ENCODE data around the gene DKK1. TPM values are rescaled to one million over a fixed set of nuclear protein-coding genes. Genes with fewer than 3 reads are reported as not detected.

Gene DKK1, protein sequence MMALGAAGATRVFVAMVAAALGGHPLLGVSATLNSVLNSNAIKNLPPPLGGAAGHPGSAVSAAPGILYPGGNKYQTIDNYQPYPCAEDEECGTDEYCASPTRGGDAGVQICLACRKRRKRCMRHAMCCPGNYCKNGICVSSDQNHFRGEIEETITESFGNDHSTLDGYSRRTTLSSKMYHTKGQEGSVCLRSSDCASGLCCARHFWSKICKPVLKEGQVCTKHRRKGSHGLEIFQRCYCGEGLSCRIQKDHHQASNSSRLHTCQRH
- not detected for total RNA-seq

DNA sequence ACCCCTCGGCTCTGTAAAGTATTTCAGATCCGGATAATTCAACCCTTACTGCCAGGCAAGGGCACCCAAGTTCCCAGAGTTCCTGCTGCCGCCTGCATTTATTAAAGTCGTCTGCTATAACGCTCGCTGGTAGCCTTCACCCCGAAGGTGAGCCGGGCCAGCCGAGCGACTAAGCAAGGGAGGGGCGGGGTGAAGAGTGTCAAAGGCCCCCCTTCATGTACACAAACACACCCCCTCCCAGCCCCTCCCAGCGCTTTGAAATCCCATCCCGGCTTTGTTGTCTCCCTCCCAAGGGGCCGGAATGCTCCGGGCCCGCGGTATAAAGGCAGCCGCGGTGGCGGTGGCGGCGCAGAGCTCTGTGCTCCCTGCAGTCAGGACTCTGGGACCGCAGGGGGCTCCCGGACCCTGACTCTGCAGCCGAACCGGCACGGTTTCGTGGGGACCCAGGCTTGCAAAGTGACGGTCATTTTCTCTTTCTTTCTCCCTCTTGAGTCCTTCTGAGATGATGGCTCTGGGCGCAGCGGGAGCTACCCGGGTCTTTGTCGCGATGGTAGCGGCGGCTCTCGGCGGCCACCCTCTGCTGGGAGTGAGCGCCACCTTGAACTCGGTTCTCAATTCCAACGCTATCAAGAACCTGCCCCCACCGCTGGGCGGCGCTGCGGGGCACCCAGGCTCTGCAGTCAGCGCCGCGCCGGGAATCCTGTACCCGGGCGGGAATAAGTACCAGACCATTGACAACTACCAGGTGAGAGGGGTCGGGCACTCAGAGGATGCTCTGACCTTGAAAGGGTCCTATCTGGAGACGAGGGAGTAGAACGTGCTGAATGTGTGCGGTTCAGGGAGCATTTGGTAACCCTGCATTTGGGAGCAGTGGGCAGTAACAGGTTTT is at the start of gene DKK1:
Gene DKK1 (plus strand): TSS at position 349 of the 889 bp plus-strand sequence. CDS start 154 bp downstream, at position 503.
- POLR2A ChIA-PET: no interaction called here
- Mint-ChIP-seq H3K4me3 (no peak within 1 kb of the TSS), H3K27ac (no peak within 1 kb of the TSS), H3K27me3 (peaks cover 35% of the 10 kb centered on the region), H3K9me3 (no peaks in the 10 kb centered on the region), H3K4me1 (ENCODE audit: low read depth) (peaks cover 6% of the 10 kb centered on the region), H3K36me3 (no peaks in the 10 kb centered on the region)
- intact Hi-C loops (cut with micrococcal nuclease): no loop called here
- CTCF ChIA-PET: no interaction called here
- DNase-seq: peak; percentile 20

DNA sequence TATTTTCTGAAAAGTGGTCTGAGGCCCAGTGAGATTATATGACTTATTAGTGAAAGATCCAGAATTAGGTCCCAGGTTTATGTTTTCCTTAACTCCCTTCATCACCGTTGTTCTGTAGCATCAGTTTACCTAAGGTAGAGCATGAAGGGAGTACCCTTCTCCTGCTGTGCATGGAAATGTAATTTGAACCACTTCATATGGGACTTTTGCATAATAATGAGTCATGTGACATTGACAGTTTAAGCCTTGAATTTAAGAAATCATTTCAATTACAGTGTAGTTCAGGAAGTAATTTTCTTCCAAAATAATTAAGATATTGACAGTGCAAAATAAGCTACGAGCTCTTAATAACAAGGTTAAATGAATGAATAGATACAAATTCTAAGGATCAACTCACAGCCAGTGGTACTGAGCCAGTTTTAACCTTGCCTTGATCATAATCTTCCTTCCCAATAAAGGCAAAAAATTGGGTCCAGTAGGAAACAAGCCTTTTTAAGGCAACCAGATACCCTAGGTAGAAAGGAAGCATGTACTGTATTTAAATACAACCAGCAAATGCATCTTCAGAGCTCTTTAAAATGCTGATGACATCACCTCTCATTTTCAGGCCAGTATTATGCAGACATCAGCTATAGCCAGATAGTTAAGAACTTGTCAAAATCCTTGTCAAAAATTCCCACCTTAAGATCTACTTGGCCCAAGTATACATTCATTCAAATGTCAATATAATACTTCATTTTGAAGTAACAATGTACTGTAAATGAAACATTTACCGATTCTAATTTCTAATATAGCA is 48.8 kb upstream of the DKK1 start:
- Mint-ChIP-seq H3K27me3 (no peaks in the 10 kb centered on the region), H3K4me1 (ENCODE audit: low read depth) (no peaks in the 10 kb centered on the region), H3K36me3 (no peaks in the 10 kb centered on the region), H3K27ac (no peak overlapping the region), H3K9me3 (no peaks in the 10 kb centered on the region), H3K4me3 (no peak overlapping the region)
- no peak for DNase-seq
- intact Hi-C loops (cut with micrococcal nuclease): no loop called here
- POLR2A ChIA-PET: no interaction called here
- CTCF ChIA-PET: no interaction called here

DNA sequence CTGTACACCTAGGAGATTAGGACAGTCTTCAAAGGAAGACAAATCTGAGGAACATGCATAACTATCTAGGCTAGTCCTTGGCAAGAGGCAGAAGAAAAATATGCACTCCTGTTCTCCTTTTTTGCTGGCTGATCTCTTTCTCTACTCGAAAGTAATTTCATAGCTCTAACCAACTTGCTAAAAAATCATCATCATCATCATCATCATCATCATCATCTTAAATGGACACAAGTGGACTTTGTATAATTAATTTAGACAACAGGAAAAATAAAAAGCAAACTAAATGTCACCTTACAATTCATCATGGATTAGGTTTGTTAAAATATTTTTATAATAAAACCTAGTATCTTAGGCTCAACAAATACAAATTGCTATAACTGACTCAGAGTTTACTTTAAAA is 47.2 kb upstream of the DKK1 start:
- Mint-ChIP-seq H3K27me3 (no peaks in the 10 kb centered on the region), H3K36me3 (no peaks in the 10 kb centered on the region), H3K4me1 (ENCODE audit: low read depth) (no peaks in the 10 kb centered on the region), H3K27ac (no peak overlapping the region), H3K4me3 (no peak overlapping the region), H3K9me3 (peaks cover 4% of the 10 kb centered on the region)
- DNase-seq: no peak
- intact Hi-C loops (cut with micrococcal nuclease): no loop called here
- CTCF ChIA-PET: no interaction called here
- POLR2A ChIA-PET: no interaction called here

DNA sequence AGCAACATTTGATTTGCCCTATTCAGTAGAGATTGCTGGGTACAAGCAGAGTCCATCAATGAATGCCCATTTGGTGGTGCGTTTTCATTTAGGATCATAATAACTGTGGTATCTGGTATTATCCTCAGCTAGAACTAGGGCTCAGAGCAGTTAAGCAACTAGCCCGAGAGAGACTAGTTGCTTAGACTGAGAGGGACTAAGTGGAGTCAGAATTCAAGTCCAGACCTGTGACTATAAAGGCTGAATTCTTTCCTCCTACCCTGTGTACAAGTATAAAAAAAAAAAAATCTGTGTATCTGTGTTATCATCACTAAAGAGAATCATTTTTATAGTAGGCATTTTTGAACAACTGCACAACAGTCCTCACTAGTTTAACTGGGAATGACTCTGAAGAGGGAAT is 45.3 kb upstream of the DKK1 start:
- ChIA-PET POLR2A (no interaction called here), CTCF (no interaction called here)
- Mint-ChIP-seq H3K36me3 (no peaks in the 10 kb centered on the region), H3K4me3 (no peak overlapping the region), H3K9me3 (peaks cover 4% of the 10 kb centered on the region), H3K4me1 (ENCODE audit: low read depth) (no peaks in the 10 kb centered on the region), H3K27ac (no peak overlapping the region), H3K27me3 (no peaks in the 10 kb centered on the region)
- DNase-seq: no peak
- intact Hi-C loops (cut with micrococcal nuclease): no loop called here

DNA sequence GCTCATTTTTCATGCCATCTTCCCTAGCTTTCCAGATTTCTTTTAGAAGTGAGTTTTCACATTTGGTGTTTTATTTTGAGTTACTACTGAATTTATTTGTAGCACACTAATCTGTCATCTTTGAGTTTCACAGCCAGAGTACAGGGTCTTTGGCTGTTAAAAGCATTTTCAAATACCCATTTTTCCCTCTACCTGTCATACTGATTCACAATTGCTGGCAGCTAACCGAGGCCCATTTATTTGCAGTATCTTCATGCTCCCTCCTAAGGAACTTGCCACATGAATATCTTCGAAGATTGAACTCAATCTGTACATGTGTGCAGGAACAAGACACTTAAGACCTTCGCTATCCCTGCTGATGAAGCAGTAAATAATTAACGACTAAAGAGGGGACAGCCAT is 44.8 kb upstream of the DKK1 start:
- ChIA-PET POLR2A (no interaction called here), CTCF (no interaction called here)
- intact Hi-C loops (cut with micrococcal nuclease): no loop called here
- Mint-ChIP-seq H3K36me3 (no peaks in the 10 kb centered on the region), H3K4me3 (no peak overlapping the region), H3K4me1 (ENCODE audit: low read depth) (no peaks in the 10 kb centered on the region), H3K27ac (no peak overlapping the region), H3K27me3 (no peaks in the 10 kb centered on the region), H3K9me3 (peaks cover 4% of the 10 kb centered on the region)
- DNase-seq: no peak

DNA sequence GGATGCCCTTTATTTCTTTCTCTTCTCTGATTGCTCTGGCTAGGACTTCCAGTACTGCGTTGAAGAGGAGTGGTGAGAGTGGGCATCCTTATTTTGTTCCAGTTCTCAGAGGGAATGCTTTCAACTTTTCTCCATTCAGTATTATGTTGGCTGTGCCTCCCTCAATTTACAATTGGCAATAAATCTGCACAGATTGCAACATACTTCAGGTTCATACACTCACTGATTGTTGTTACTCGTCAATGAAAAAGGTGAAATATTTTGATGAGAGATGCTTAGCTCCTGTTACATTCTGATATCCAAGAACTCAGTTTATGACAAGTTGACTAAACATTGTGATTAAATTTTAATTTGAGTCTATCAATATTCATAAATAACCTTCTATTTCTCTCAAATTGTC is 37.9 kb upstream of the DKK1 start:
- H3K4me1 Mint-ChIP-seq (ENCODE audit: low read depth): no peaks in the 10 kb centered on the region
- intact Hi-C loops (cut with micrococcal nuclease): no loop called here
- H3K36me3 Mint-ChIP-seq: no peaks in the 10 kb centered on the region
- POLR2A ChIA-PET: no interaction called here
- no peak for DNase-seq
- peaks cover 19% of the 10 kb centered on the region for H3K9me3 Mint-ChIP-seq
- no peak overlapping the region for H3K4me3 Mint-ChIP-seq
- CTCF ChIA-PET: no interaction called here
- H3K27me3 Mint-ChIP-seq: no peaks in the 10 kb centered on the region
- no peak overlapping the region for H3K27ac Mint-ChIP-seq

DNA sequence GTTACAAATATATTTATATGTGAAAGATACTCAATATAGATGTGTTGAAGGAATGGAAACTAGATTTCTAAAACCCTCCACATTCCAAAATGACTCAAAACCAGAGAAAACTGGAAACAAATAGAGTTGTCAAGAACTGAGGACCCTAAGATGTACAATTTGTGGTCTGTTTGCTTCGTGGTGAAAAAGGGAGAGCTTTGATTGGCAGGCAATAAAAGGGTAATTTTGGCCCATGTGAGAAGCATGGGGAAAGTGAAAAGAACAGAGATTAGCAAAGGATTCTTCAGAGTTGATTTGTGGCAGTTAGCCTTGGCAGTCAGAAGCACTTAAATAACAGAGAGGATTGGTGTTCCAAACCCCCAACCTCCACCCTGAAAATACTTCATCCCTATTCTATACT is 37.1 kb upstream of the DKK1 start:
- intact Hi-C loops (cut with micrococcal nuclease): no loop called here
- Mint-ChIP-seq H3K27ac (no peak overlapping the region), H3K4me3 (no peak overlapping the region), H3K4me1 (ENCODE audit: low read depth) (no peaks in the 10 kb centered on the region), H3K9me3 (peaks cover 18% of the 10 kb centered on the region), H3K36me3 (no peaks in the 10 kb centered on the region), H3K27me3 (no peaks in the 10 kb centered on the region)
- no peak for DNase-seq
- ChIA-PET POLR2A (no interaction called here), CTCF (no interaction called here)

DNA sequence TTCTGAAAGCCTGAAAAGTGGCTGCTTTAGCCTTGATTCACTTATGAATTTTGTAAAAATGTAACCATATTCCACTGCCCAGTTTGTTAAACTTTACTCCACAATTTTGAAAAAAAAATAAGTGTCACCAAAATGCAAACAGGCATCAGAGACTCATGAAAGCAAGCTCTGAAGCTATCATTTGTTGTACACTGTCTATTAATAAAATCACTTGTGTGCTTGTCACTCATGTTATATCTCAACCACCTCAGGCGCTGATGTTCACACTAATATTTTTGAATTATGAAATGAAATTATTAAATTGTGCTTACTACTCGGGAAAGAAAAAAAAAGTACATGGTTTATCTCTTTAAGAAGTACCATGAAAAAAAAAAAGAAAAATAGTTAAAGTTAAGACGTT is 34.5 kb upstream of the DKK1 start:
- no peaks in the 10 kb centered on the region for H3K36me3 Mint-ChIP-seq
- peaks cover 18% of the 10 kb centered on the region for H3K9me3 Mint-ChIP-seq
- CTCF ChIA-PET: no interaction called here

DNA sequence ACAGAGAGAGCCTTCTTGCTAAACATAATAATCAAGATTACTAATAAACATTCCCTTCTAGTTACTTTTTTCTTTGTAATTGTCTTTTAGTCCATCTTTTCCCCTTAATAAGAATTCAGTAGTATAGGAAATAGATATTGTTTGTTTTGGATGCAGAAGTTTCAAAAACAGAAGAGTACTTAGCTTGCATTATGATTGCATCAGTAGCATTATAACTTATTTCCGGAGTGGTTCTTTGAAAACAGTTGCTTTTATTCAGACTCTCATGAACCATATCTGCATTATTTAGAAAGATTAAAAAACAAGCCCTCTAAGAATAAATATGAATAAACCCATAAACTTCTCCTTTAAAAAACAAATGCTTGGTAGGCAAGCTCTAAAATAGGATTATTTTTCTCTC is 34.0 kb upstream of the DKK1 start:
- no peaks in the 10 kb centered on the region for H3K36me3 Mint-ChIP-seq

More for the DNA sequence above, 34.5 kb upstream of the DKK1 start:
- H3K4me1 Mint-ChIP-seq (ENCODE audit: low read depth): no peaks in the 10 kb centered on the region
- H3K27ac Mint-ChIP-seq: no peak overlapping the region
- H3K4me3 Mint-ChIP-seq: no peak overlapping the region
- DNase-seq: no peak
- POLR2A ChIA-PET: no interaction called here
- intact Hi-C loops (cut with micrococcal nuclease): no loop called here
- H3K27me3 Mint-ChIP-seq: no peaks in the 10 kb centered on the region

DNA sequence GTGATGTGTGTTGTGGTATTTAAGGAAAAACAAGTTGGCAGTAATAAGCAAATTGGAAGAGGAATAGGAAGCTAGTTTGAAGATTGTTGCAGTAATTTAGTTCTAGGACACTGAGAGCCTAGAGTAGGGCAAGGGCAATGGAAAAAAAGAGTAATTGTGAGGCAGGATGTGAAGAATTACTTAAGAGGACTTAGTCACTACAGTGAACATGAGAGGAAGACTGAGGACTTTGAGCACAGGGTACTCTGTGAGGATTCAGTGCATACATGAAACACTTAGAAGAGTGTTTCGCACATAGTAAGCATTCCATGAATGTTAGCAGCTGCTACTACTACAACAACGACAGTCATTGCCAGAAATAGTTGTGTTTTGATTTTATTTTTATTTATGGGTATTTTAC is 30.9 kb upstream of the DKK1 start:
- CTCF ChIA-PET: no interaction called here
- Mint-ChIP-seq H3K9me3 (peaks cover 2% of the 10 kb centered on the region), H3K4me3 (no peak overlapping the region), H3K27me3 (no peaks in the 10 kb centered on the region), H3K36me3 (no peaks in the 10 kb centered on the region), H3K27ac (no peak overlapping the region), H3K4me1 (ENCODE audit: low read depth) (no peaks in the 10 kb centered on the region)
- intact Hi-C loops (cut with micrococcal nuclease): no loop called here
- DNase-seq: no peak
- POLR2A ChIA-PET: no interaction called here

More for the DNA sequence above, 34.0 kb upstream of the DKK1 start:
- no peak for DNase-seq
- Mint-ChIP-seq H3K9me3 (peaks cover 14% of the 10 kb centered on the region), H3K4me1 (ENCODE audit: low read depth) (no peaks in the 10 kb centered on the region), H3K4me3 (no peak overlapping the region), H3K27ac (no peak overlapping the region), H3K27me3 (no peaks in the 10 kb centered on the region)
- intact Hi-C loops (cut with micrococcal nuclease): no loop called here
- ChIA-PET POLR2A (no interaction called here), CTCF (no interaction called here)

DNA sequence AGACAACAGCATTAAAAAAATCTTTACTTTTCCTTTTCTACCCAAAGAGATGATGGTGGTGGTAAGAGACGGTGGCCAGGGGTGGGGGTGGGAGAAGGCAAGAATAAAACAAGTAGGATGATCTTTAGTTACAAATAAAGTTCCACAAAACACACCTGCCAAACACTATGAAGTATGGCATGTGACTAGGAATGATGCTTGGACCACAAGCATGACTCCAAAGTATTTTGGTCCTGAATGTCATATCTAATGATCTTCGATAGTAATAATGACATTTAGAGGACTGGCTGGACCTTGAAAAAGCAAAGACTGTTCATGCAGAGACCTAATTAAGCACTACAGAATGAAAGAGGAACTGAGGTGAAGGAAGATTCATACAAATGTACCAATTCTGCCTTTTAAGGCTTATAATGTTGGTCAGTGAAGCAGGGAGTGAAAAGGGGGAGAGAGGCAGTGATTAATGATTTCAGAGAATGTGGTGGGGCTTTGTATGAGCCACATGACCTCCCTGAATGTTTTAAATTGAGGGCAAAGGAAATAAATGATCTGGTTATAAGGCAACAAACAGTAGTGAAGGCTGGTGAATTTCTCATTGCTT is 29.6 kb upstream of the DKK1 start:
- intact Hi-C loops (cut with micrococcal nuclease): no loop called here

DNA sequence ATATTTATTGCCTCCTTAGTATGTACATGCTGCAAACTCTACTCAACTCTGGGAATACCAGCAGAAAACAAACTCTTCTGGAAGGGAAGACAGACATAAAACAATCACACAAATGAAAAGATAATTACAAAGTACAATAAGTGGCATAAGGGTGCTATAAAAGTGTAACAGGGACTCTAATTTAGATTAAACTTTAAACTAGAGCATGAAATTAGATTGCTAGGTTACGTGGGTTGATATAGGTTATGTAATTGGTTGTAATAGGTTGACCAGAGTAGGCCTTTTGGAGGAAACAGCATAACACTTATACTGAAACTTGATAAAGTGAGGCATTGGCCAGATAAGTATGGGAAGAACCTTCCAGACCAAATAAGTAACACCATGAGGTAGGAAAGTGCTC is 26.2 kb upstream of the DKK1 start:
- intact Hi-C loops (cut with micrococcal nuclease): no loop called here
- Mint-ChIP-seq H3K27ac (no peak overlapping the region), H3K27me3 (no peaks in the 10 kb centered on the region), H3K4me3 (no peak overlapping the region), H3K4me1 (ENCODE audit: low read depth) (no peaks in the 10 kb centered on the region), H3K36me3 (no peaks in the 10 kb centered on the region), H3K9me3 (no peaks in the 10 kb centered on the region)
- no peak for DNase-seq
- ChIA-PET CTCF (no interaction called here), POLR2A (no interaction called here)

More for the DNA sequence above, 29.6 kb upstream of the DKK1 start:
- Mint-ChIP-seq H3K27ac (no peak overlapping the region), H3K4me1 (ENCODE audit: low read depth) (no peaks in the 10 kb centered on the region), H3K27me3 (no peaks in the 10 kb centered on the region), H3K9me3 (no peaks in the 10 kb centered on the region), H3K36me3 (no peaks in the 10 kb centered on the region), H3K4me3 (no peak overlapping the region)
- POLR2A ChIA-PET: no interaction called here
- CTCF ChIA-PET: no interaction called here
- DNase-seq: no peak
